IgD-negative memory B cell (primary cell): ENCODE measurements around the gene TSPAN17. TPM values are rescaled to one million over a fixed set of nuclear protein-coding genes. Genes with fewer than 3 reads are reported as not detected.

ENCODE experiments used
- H3K27ac Mint-ChIP-seq, 3 donors: one replicate each; pipeline ENCODE4 v1.8.0; 2020 to 2022; ENCODE audit warnings: mild to moderate bottlenecking in 3 of 3, mixed read lengths in 3 of 3, moderate library complexity in 1 of 3
- H3K27me3 Mint-ChIP-seq: one replicate; pipeline ENCODE4 v1.8.0; 2021; ENCODE audit warnings: mixed read lengths
- H3K36me3 Mint-ChIP-seq: one replicate; pipeline ENCODE4 v1.8.0; 2020; ENCODE audit warnings: mild to moderate bottlenecking, mixed read lengths
- H3K4me1 Mint-ChIP-seq, 3 donors: one replicate each; pipeline ENCODE4 v1.8.0; 2020 to 2022; ENCODE audit warnings: mixed read lengths in 3 of 3, mild to moderate bottlenecking in 1 of 3
- H3K4me3 Mint-ChIP-seq, 4 donors: one replicate each; pipeline ENCODE4 v1.8.0; 2020 to 2022; ENCODE audit warnings: mild to moderate bottlenecking in 4 of 4, mixed read lengths in 4 of 4, moderate library complexity in 3 of 4
- H3K9me3 Mint-ChIP-seq, 3 donors: one replicate each; pipeline ENCODE4 v1.8.0; 2020 to 2021; ENCODE audit warnings: mixed read lengths in 3 of 3, mild to moderate bottlenecking in 1 of 3
- polyA plus RNA-seq: library from polyadenylated mRNA; unstranded; fragments of 300-500 nt; fragmentation: Illumina TruSeq; gene quantifications from one replicate; pipeline ENCODE4 v1.2.3, GENCODE V29; 2021

Gene TSPAN17
- polyA plus RNA-seq, 1 donor from 2014 or later, result 19.5 TPM

DNA sequence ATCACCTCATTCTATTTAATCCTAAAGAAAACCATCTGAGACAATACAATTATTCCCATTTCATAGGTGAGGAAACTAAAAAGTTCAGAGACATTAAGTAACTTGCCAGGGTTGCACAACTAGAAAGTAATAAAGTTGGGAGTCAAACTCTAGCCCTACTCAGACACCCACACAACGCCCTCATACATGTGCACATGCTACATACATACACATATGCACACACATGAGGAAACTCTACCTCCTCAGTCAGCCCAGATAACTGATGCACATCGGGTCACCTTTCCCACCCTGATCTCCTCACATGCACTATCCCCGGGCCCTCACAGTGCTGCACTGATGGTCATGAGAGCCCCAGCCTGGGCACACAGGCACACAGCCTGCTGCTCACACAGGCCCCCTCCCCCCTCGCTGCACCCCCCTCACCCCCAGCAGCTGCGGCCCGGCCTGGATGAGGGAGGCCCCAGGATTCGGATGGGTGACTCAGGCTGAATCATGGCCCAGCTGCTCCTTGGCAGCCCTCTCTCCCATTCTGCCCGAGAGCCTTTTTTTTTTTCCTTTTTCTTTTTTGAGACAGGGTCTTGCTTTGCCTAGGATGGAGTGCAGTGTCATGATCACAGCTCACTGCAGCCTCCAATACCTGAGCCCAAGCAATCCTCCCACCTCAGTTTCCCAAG is 32.3 kb upstream of the TSPAN17 start:
- Mint-ChIP-seq H3K27ac (no peak overlapping the region), H3K36me3 (no peaks in the 10 kb centered on the region), H3K4me3 (peak overlapping the region in 1 of 4 donors; percentile 13), H3K4me1 (peaks cover 0 to 4% (median 0%) of the 10 kb centered on the region in 3 donors), H3K27me3 (peaks cover 56% of the 10 kb centered on the region), H3K9me3 (peaks cover 0 to 2% (median 0%) of the 10 kb centered on the region in 3 donors)

DNA sequence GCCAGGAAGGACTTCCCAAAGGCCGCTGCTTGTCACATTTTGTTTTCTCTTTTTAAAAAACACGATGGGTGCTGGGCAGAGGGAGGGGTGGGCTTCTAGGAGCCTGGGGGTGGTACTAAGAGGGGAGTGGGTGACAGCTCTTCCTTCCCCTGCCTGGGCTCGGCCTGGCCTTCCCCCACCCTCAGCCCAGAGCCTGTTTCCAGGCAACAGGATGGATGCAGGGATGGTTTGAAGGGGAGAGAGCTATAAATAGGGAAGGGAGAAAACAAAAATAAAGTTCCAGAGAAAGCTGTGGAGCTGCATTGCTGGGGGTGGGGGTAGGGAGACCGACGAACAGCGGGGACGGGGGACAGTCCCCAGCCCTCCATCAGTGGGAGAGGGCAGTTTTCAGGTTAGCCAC is 30.8 kb upstream of the TSPAN17 start:
- Mint-ChIP-seq H3K9me3 (peaks cover 0 to 2% (median 0%) of the 10 kb centered on the region in 3 donors), H3K27me3 (peaks cover 67% of the 10 kb centered on the region)

DNA sequence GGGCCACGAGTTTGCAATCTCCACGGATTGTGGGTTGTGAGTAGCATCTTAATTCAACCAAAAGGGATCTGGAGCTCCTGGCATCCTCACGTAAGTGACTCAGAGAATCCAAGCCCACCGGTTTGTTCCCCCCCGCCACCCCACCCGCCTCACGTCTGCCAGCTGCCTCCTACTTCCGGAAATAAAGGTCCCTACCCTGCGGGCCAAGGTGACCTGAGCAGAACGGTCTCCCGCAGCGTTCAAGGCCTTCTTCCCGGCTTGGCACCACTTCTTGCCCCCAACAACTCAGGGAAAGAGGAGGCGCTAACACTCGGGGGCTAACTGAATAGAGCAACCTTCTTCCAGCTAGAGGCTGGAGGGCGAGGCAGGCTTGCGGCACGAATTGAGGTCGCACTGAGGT is 28.5 kb upstream of the TSPAN17 start:
- H3K36me3 Mint-ChIP-seq, result no peaks in the 10 kb centered on the region
- no peaks in the 10 kb centered on the region for H3K9me3 Mint-ChIP-seq
- peak overlapping the region in 1 of 3 donors; percentile 31 for H3K27ac Mint-ChIP-seq
- peaks cover 54% of the 10 kb centered on the region for H3K27me3 Mint-ChIP-seq
- peaks cover 3 to 6% (median 5%) of the 10 kb centered on the region in 3 donors for H3K4me1 Mint-ChIP-seq
- peak overlapping the region in 1 of 4 donors; percentile 28 for H3K4me3 Mint-ChIP-seq

More for the DNA sequence above, 30.8 kb upstream of the TSPAN17 start:
- H3K4me3 Mint-ChIP-seq, result no peak overlapping the region
- H3K36me3 Mint-ChIP-seq, result no peaks in the 10 kb centered on the region
- H3K4me1 Mint-ChIP-seq, result peaks cover 3 to 6% (median 5%) of the 10 kb centered on the region in 3 donors
- H3K27ac Mint-ChIP-seq, result peak overlapping the region in 1 of 3 donors; percentile 57

DNA sequence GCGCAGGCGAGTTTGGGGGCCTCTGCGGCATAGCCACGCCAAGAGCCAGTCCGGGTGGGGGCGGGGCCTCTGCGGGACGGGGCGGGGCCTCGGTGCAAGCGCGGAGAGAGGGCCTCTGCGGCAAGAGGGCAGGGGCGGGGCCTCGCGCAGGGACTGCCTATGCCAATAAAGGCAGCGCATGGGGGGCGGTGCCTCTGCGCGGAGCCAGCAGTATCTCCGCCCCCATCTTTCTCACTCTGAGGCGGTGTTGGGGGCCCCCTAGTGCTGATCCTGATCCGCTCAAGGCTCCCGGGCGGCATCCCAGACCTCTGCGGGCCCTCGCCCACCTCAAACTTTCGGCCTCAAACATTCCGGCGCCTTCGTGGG is 28.1 kb upstream of the TSPAN17 start:
- peak overlapping the region in 2 of 3 donors; percentile 31 to 63 for H3K27ac Mint-ChIP-seq
- peaks cover 4 to 6% (median 5%) of the 10 kb centered on the region in 3 donors for H3K4me1 Mint-ChIP-seq
- H3K27me3 Mint-ChIP-seq, result peaks cover 53% of the 10 kb centered on the region
- H3K36me3 Mint-ChIP-seq, result no peaks in the 10 kb centered on the region
- no peaks in the 10 kb centered on the region for H3K9me3 Mint-ChIP-seq
- H3K4me3 Mint-ChIP-seq, result peak overlapping the region in 1 of 4 donors; percentile 28

DNA sequence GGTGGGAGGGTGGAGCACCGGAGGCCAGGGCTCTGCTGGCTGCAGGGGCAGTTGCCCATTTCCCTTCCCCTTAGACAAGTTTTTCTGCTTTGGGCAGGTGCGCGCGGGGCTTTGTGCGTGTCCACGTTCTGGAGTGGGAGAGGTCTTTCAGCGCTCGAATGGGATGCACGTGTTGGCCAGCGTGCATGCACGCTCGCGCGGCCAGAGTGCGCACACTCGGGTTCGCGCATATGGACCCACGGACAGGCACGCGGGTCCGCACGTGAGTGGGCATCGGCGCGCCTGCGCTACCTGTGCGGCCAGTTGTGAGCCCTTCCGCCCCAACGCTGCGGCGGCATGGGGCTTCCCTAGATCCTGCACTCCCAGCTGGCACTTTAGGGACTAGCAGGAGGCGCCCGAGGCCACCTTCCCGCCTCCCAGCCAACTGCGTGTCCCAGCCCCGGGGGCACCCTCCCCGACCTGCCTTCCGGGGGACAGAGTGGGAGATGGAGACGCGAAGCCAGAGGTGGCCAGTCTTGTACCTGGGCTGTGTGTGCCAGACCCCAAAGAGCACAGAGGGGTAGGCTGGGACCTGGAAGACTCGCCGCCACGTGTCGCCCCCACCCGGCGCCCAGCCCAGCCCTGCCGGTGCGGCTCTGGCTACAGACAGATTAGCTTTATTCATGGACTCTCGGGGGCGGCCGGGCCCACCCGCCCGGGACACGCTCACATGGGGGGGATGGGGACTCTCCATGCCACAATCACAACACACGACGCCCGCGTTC is 27.5 kb upstream of the TSPAN17 start:
- no peaks in the 10 kb centered on the region for H3K36me3 Mint-ChIP-seq
- H3K27ac Mint-ChIP-seq, result peak overlapping the region in 1 of 3 donors; percentile 63
- peak overlapping the region in 1 of 4 donors; percentile 19 for H3K4me3 Mint-ChIP-seq
- peaks cover 53% of the 10 kb centered on the region for H3K27me3 Mint-ChIP-seq
- peaks cover 5 to 6% (median 5%) of the 10 kb centered on the region in 3 donors for H3K4me1 Mint-ChIP-seq
- H3K9me3 Mint-ChIP-seq, result no peaks in the 10 kb centered on the region

DNA sequence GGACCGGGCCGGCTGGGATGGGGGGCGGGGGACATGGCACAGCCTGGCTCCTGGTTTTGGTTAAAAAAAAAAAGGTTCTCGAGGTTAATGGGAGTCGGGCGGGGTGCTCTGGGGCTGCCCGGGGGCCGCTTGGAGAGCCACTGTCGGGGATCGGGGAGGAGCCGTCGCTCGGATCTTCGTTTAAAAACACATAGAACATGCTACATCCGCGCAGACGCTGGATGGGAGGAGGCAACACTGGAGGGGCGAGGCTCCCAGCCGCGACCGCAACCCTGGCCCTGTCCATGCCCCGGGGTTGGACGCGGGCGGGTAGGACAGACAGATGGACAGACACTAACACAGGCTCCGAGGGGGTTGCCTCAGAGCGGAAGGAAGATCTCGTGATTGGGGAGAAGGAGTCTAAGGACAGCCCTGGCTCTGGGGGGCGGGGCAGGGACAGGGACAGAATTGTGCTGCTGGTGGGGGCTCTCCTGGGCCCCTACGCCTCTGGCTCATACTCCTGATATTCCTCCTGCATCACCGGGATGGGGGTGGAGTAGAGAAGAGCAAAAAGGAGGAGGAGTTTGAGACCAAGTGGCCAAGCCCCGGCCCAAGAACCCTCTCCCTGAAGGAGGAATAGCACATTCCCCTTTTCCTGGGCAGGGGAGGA is 26.8 kb upstream of the TSPAN17 start:
- H3K4me1 Mint-ChIP-seq, result peaks cover 5 to 6% (median 5%) of the 10 kb centered on the region in 3 donors
- no peaks in the 10 kb centered on the region for H3K9me3 Mint-ChIP-seq
- H3K36me3 Mint-ChIP-seq, result no peaks in the 10 kb centered on the region
- H3K27me3 Mint-ChIP-seq, result peaks cover 50% of the 10 kb centered on the region
- H3K4me3 Mint-ChIP-seq, result peak overlapping the region in 2 of 4 donors; percentile 19 to 86
- H3K27ac Mint-ChIP-seq, result no peak overlapping the region

DNA sequence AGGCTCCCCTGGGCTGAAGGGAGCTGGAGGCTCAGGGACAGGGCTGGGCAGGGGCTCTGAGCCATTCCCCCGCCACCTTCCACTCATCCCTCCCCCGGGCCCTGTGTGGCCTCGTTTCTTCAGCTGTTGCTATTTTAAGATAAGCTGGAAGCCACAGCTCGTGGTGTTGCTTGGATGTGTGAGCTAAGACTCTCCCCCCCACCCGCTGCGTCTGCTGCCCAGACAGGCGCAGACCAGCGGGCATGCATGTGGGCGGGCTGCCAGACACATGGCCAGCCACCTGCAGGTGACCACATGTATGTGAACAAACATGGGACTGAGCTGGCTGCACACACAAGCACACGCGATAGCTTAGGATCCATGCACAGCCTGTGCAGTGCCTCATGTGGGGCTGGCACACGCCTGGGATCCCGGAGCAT is 25.6 kb upstream of the TSPAN17 start:
- Mint-ChIP-seq H3K9me3 (no peaks in the 10 kb centered on the region), H3K27ac (no peak overlapping the region), H3K4me3 (no peak overlapping the region), H3K27me3 (peaks cover 47% of the 10 kb centered on the region), H3K36me3 (no peaks in the 10 kb centered on the region), H3K4me1 (peaks cover 5 to 8% (median 6%) of the 10 kb centered on the region in 3 donors)

DNA sequence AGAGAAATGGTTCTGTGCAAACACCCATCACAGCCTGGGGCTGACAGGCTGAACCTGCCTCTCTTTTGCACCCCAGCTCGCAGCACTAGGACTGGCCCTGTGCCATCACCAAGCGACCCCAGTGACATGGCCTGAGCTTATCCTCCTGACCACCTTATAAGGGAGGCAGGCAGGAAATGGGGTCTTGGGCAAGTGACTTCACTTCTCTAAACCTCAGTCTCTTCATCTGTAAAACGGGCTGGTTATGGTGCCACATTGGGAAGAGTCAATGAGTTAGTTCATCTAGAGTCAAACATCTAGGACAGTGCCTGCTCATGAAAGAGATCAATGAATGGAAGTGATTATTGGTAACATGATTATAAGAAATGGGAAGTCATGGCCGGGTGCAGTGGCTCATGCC is 23.1 kb upstream of the TSPAN17 start:
- Mint-ChIP-seq H3K27ac (no peak overlapping the region), H3K36me3 (no peaks in the 10 kb centered on the region), H3K4me3 (no peak overlapping the region), H3K9me3 (no peaks in the 10 kb centered on the region), H3K4me1 (peaks cover 5 to 10% (median 8%) of the 10 kb centered on the region in 3 donors), H3K27me3 (peaks cover 31% of the 10 kb centered on the region)

DNA sequence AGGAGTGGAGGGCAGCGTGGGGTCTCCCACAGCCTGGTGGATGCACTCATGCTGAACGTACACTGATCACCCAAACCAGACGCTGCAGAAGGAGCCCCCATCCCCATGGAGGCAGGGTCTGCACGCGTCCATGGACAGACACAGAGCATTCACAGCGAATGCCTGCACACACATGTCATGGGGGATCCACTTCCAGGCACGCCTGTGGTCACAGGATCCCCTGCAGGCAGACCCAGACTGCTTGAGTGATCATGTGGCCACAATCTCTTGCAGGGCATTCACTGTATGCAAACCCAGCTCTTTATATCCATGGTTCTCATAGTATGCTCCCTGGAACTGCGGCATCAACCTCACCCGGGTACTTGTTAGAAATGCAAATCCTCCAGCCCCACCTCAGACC is 22.3 kb upstream of the TSPAN17 start:
- Mint-ChIP-seq H3K4me1 (peaks cover 5 to 11% (median 8%) of the 10 kb centered on the region in 3 donors), H3K9me3 (no peaks in the 10 kb centered on the region), H3K4me3 (no peak overlapping the region), H3K27ac (no peak overlapping the region), H3K27me3 (peaks cover 31% of the 10 kb centered on the region), H3K36me3 (no peaks in the 10 kb centered on the region)

DNA sequence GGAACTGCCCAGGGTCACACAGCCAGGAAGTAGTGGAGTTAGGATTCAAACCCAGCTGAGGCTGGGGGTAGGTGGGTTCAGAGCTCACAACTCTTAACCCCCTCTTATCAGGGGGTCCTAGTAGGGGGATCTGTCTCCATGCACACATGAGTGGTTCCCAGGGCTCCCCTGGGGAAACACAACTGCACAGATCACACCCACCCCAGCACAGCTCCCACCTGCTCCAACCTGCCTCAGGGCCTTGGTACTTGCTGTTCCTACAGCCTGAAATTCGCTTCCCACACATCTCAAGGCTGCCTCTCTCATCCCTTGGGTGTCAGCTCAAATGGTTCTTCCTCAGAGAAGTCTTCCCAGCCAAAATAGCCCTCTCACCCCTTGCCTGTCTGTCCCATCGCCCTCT is 21.8 kb upstream of the TSPAN17 start:
- Mint-ChIP-seq H3K4me1 (peaks cover 1 to 10% (median 4%) of the 10 kb centered on the region in 3 donors), H3K4me3 (no peak overlapping the region), H3K27ac (no peak overlapping the region), H3K27me3 (peaks cover 26% of the 10 kb centered on the region), H3K36me3 (no peaks in the 10 kb centered on the region), H3K9me3 (no peaks in the 10 kb centered on the region)

DNA sequence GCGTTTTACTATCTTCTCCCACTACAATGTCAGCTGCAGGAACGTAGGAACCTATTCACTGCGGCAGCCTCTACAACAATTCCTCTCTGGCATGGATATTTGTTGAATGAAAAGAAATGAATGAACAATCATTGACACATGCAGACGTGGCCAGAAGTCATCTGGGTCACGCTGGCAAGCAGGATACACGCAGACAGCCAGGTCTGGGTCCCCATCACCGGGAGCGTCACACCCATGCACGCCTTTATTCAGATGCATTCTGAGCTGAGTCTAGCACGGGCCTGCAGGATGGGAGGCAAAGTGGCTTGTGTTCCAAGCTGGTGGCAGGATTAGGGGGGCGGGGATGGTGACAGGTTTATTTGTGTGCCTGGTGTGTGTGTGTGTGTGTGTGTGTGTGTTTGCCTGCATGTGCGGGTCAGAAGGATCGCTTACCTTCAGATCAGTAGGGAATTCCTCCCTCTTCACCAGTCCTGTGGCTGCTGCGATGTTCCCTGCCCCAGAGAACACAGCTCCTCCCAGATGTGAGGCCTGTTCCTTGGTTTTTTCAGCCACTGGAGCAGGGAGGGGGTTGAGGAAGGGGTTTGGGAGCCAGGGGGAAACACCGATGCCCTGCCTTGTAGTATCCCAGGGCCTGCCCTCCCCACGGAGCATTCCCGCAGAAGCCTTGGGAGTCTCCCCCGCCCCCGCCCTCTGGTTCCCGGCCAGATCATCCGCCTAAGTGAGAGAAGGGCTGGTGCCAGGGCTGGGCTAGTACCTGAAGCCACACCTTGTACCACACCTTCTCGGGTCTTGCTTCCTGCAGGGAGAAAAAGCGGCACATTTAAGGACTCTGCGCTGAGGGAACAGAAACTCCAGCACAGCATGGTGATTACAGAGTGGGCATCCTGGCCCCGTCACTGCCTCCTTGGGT is 21.1 kb upstream of the TSPAN17 start:
- no peaks in the 10 kb centered on the region for H3K9me3 Mint-ChIP-seq
- no peak overlapping the region for H3K4me3 Mint-ChIP-seq
- no peaks in the 10 kb centered on the region for H3K36me3 Mint-ChIP-seq
- no peak overlapping the region for H3K27ac Mint-ChIP-seq
- peaks cover 7 to 16% (median 8%) of the 10 kb centered on the region in 3 donors for H3K4me1 Mint-ChIP-seq
- H3K27me3 Mint-ChIP-seq, result peaks cover 31% of the 10 kb centered on the region

DNA sequence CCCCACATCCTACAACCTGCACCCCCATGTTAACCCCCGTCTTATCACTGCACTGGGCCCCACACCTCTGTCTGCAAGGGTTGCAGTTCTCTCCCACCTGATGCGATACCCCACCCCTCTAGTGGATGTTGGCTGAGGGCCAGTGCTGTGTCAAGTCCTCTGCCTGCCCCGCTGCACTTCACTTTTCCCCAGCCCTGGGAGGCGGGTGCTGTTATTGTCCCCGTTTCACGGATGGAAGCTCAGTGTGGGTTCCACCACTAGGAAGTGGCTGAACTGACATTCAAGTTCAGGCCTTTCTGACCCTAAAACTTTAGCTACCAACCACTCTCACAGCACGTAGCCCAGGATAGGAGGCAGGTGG is 20.4 kb upstream of the TSPAN17 start:
- Mint-ChIP-seq H3K4me3 (no peak overlapping the region), H3K36me3 (no peaks in the 10 kb centered on the region), H3K27me3 (peaks cover 29% of the 10 kb centered on the region), H3K27ac (no peak overlapping the region), H3K9me3 (no peaks in the 10 kb centered on the region), H3K4me1 (peaks cover 8 to 16% (median 8%) of the 10 kb centered on the region in 3 donors)

DNA sequence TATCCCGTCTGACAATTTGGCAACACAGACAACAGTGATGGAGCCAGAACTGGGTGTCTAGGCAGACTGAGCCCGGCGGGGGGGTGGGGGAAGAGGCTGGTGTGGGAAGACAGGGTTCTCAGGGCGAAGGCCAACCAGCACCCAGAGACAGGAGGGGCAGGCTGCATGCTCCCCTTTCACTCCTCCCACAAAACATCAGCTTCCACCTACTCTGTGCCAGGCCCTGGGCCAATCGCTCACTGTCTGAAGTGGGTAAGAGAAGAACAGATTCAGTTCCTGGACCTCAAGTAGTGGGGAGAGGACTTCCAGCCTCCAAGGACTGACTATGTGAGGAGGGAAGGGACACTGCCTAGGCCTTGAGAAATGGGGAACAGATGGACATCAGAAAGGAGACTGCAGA is 19.7 kb upstream of the TSPAN17 start:
- H3K27ac Mint-ChIP-seq, result no peak overlapping the region
- H3K4me1 Mint-ChIP-seq, result peaks cover 8 to 16% (median 9%) of the 10 kb centered on the region in 3 donors
- no peaks in the 10 kb centered on the region for H3K36me3 Mint-ChIP-seq
- peaks cover 29% of the 10 kb centered on the region for H3K27me3 Mint-ChIP-seq
- no peaks in the 10 kb centered on the region for H3K9me3 Mint-ChIP-seq
- H3K4me3 Mint-ChIP-seq, result peak overlapping the region in 1 of 4 donors; percentile 50
